Spleen (tissue), 7 donors: ENCODE data around the gene USP20.

Experiments used
- CTCF ChIP-seq, 11 experiments: fragments of 200-600 bp in 7 of 11; fragments of 450-650 bp in 4 of 11; sonication (generic) in 4 of 11; IDR thresholded peaks in 8 of 11; conservative IDR thresholded peaks in 3 of 11; 1 replicate in 7 of 11; 2 replicates in 4 of 11; pipeline versions ENCODE4 v1.4.0 to v1.8.0; 2016 to 2021; ENCODE audit warnings: antibody characterized with exemption in 11 of 11, inconsistent platforms in 4 of 11, mild to moderate bottlenecking in 1 of 11
- POLR2A ChIP-seq, 3 donors: fragments of 450-650 bp; IDR thresholded peaks; one replicate each; pipeline ENCODE4 v1.5.1; 2017; ENCODE audit warnings: antibody characterized with exemption in 3 of 3, mild to moderate bottlenecking in 1 of 3
- donor health status: DM: no; HTN: no; CAD: no; lungs with moderate emphysema.
- donor health status: DM: no; HTN: no; CAD: no.
- donor health status: DM: no; HTN: no; CAD: no.

- no peak for TF ChIP-seq CTCF (IDR thresholded peaks at IDR 0.05 in 8 of 11, conservative IDR thresholded peaks at IDR 0.05 in 3 of 11)
- TF ChIP-seq POLR2A (IDR thresholded peaks at IDR 0.05), result no peak
Measured at GRCh38 chr9:129810788-129811187, 24.5 kb upstream of the USP20 start.
